22Rv1 (cell line): ENCODE measurements around the gene SRP68.

Experiments
- CTCF ChIP-seq: fragments of 450-650 bp; IDR thresholded peaks from 2 replicates; pipeline ENCODE4 v1.5.1; 2017; ENCODE audit warnings: mild to moderate bottlenecking
- ZFX ChIP-seq: fragments of 450-650 bp; IDR thresholded peaks from 2 replicates; pipeline ENCODE4 v1.6.1; 2017; ENCODE audit warnings: antibody characterized with exemption, borderline replicate concordance

- TF ChIP-seq CTCF (no peak), ZFX (no peak)
These were observed 678 bp downstream of the SRP68 start for GRCh38 chr17:76071531-76072147.
